Aorta (tissue), 5 donors: ENCODE data around the gene MSRB3. TPM values are rescaled to one million over a fixed set of nuclear protein-coding genes. Genes with fewer than 3 reads are reported as not detected.

Experiments used
- ATAC-seq: fragments of 200-7000 bp; cut with Tn5 transposase; one replicate; pipeline ENCODE4 v1.9.1; 2022; ENCODE audit warnings: moderate library complexity; ENCODE audit not compliant: low FRiP score
- DNase-seq, 2 donors: peaks; one replicate each; pipeline ENCODE4 v3.0.0-alpha.2; 2020
- H3K27ac ChIP-seq, 2 donors: one replicate each; pipeline ENCODE4 v1.5.1; 2013; ENCODE audit warnings: low read length in 2 of 2, mild to moderate bottlenecking in 2 of 2, moderate library complexity in 2 of 2, control low read depth in 1 of 2, inconsistent platforms in 1 of 2, low read depth in 1 of 2
- H3K27me3 ChIP-seq, 2 donors: one replicate each; pipeline ENCODE4 v1.6.1; 2013; ENCODE audit warnings: control low read depth in 1 of 2, low read length in 1 of 2, mild to moderate bottlenecking in 1 of 2, moderate library complexity in 1 of 2; ENCODE audit not compliant: insufficient read depth in 2 of 2, control insufficient read depth in 1 of 2
- H3K36me3 ChIP-seq, 2 donors: one replicate each; pipeline ENCODE4 v1.6.1; 2013; ENCODE audit warnings: control low read depth in 1 of 2, low read length in 1 of 2, mild to moderate bottlenecking in 1 of 2; ENCODE audit not compliant: insufficient read depth in 2 of 2, control insufficient read depth in 1 of 2
- H3K4me1 ChIP-seq, 2 donors: one replicate each; pipeline ENCODE4 v1.6.1; 2013; ENCODE audit warnings: low read length in 2 of 2, control low read depth in 1 of 2, mild to moderate bottlenecking in 1 of 2, moderate library complexity in 1 of 2; ENCODE audit not compliant: insufficient read depth in 2 of 2, control insufficient read depth in 1 of 2
- H3K4me3 ChIP-seq, 2 donors: one replicate each; pipeline ENCODE4 v1.5.1; 2013; ENCODE audit warnings: low read length in 2 of 2, control low read depth in 1 of 2, mild to moderate bottlenecking in 1 of 2
- H3K9me3 ChIP-seq: one replicate; pipeline ENCODE4 v1.6.1; 2013; ENCODE audit warnings: mild to moderate bottlenecking, low read length; ENCODE audit not compliant: control insufficient read depth
- WGBS, 2 donors: extraction: QIAGEN DNeasy Blood & Tissue Kit; methylation state at CpG; one replicate each; pipeline ENCODE4 v1.1.7; 2013; 5-methylcytosine and 5-hydroxymethylcytosine counted together
- intact Hi-C, 2 donors: fragments of 100-400 bp; cut with DNase I; formaldehyde crosslinking; loops; one replicate each; pipeline versions ENCODE4 v1.14.2 to v1.15.0; 2022
- polyA plus RNA-seq, 2 donors: library from polyadenylated mRNA; stranded (reverse); fragments of 200-250 nt; gene quantifications; one replicate each; pipeline ENCODE4 v1.2.3, GENCODE V29; 2013
- total RNA-seq, 2 donors: library from RNA; stranded (reverse); fragmentation: NEBNext Ultra II Directional; extraction: Animal tissue kit (Norgen Biotek cat#: 25700); gene quantifications; one replicate each; pipeline ENCODE4 v1.2.1, GENCODE V29; 2021
- donor health status: healthy with polysubstance abuse.
- donor health status: Bipolar disorder and iron deficiency.
- donor health status: DM: no; HTN: no; CAD: no.
- donor health status: DM: no; HTN: no; CAD: no.
- donor health status: DM: yes; HTN: yes; CAD: no.

MSRB3 gene
- total and polyA plus RNA-seq, 4 donors, result 119 to 298 (median 225) TPM

DNA sequence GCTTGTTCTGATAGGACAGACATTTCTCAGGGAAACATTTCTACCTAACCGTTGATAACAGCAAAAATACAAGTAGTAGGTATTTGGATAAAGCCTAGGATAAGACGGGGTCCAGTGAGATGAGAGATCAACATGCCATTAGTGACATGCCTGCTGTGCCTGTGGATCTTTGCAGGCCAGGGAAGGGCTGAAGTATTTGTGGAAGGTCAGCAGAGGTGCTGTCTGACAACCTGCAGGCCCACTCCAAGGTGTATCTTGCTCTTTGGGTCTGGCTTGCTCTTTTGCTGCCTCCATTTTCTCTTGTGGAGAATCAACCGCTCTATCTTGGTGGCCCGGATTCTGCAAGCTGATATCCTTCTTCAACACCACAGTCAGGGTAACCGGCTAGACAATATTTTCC is 46.7 kb downstream of the MSRB3 start:
- 83 to 84% methylated on average over 5 of the region's 5 CpGs for WGBS, 2 donors
- intact Hi-C loops, result no loop called here
- ATAC-seq (no peak), DNase-seq (no peak)
- no peaks in the 10 kb centered on the region for H3K9me3 ChIP-seq
- H3K4me3 ChIP-seq, result no peak overlapping the region
- H3K27me3 ChIP-seq, result no peaks in the 10 kb centered on the region
- H3K27ac ChIP-seq, result no peak overlapping the region
- peaks cover 6 to 7% of the 10 kb centered on the region in 2 donors for H3K4me1 ChIP-seq
- H3K36me3 ChIP-seq, result no peaks in the 10 kb centered on the region

DNA sequence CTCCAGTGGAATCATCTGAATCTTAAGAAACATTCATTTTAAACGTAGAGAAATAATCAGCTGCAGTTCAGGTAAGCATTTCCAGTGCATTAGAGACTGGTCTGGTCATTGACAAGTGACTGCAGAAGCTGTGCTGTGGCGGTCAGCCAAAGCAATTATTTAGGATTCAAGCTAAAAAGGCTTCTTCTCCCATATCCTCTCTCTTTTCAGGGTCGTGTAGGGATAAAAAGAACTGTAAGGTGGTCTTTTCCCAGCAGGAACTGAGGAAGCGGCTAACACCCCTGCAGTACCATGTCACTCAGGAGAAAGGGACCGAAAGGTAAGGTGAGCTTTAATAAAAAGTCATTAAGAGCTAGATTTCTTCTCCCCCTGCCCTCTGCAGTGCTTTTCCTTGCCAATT is 48.1 kb downstream of the MSRB3 start:
- Histone ChIP-seq H3K4me3 (no peak overlapping the region), H3K27me3 (no peaks in the 10 kb centered on the region), H3K27ac (peak overlapping the region in 1 of 2 donors; percentile 28), H3K36me3 (peaks cover 0 to 4% of the 10 kb centered on the region in 2 donors), H3K9me3 (no peaks in the 10 kb centered on the region), H3K4me1 (peaks cover 2 to 7% of the 10 kb centered on the region in 2 donors)
- ATAC-seq (no peak), DNase-seq (no peak)
- WGBS, 2 donors, result 64 to 72% methylated on average over 5 of the region's 5 CpGs
- intact Hi-C loops, result no loop called here

DNA sequence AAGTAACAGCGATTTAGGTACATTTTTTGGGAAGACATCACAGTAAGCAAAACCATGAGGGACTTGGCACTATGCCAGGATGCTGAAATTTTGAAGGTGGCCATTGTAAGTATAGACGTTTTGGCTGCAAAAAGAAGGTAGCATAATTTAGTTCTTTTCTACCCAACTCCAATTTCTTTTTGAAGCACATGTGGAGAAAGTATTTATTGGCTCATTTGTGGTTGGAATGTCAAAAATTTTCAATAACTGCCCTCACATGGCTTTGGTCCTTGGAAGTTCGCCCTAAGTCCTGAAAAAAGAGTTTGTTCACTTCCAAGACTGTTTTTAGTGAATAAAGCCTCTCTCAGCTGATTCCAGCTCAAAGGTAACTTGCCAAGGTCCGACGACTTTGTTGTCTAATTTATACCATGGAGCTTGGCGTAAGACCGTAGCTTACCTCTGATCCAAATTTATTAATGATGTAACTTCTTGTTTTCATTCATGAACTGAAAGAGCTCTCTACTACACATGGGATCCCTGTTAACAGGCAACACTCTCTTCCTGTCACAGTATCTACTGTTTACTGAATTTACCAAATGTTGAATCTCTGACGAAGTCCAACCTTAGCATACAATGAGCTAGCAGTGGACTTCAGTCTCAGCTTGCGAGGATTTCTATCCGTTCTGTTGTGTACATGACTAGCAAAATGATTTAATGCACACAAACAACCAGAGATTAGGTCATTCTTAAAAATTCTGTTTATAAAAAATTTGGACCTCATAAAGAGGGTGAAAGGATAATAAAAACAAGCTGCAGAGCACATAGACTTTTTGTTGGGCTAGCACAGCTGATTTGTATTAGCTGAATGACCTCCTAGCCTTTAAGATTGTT is 49.0 kb downstream of the MSRB3 start:
- ATAC-seq, result peak; percentile 68
- H3K27me3 ChIP-seq, result no peaks in the 10 kb centered on the region
- peaks cover 0 to 7% of the 10 kb centered on the region in 2 donors for H3K36me3 ChIP-seq
- intact Hi-C loops, result no loop called here
- peaks cover 2 to 7% of the 10 kb centered on the region in 2 donors for H3K4me1 ChIP-seq
- H3K9me3 ChIP-seq, result no peaks in the 10 kb centered on the region
- peak overlapping the region in 1 of 2 donors; percentile 41 for H3K4me3 ChIP-seq
- DNase-seq, result no peak
- WGBS, 2 donors, result 5 to 7% methylated on average over 10 of the region's 10 CpGs
- no peak overlapping the region for H3K27ac ChIP-seq

- Histone ChIP-seq H3K27me3 (no peaks in the 10 kb centered on the region), H3K4me3 (no peak overlapping the region), H3K4me1 (peaks cover 2 to 5% of the 10 kb centered on the region in 2 donors), H3K9me3 (no peaks in the 10 kb centered on the region), H3K27ac (no peak overlapping the region), H3K36me3 (peaks cover 0 to 7% of the 10 kb centered on the region in 2 donors)
- DNase-seq, result no peak
- intact Hi-C loops, result loop anchor here in 1 of 2 donors (10.0 kb wide), 1 partner anchor 125 kb away; no protein-coding TSS in a partner anchor
- 83 to 87% methylated on average over 3 of the region's 3 CpGs for WGBS, 2 donors
- no peak for ATAC-seq
These were observed 51.2 kb downstream of the MSRB3 start for GRCh38 chr12:65329721-65330120.

GRCh38 chr12:65330331-65330730 is 51.8 kb downstream of the MSRB3 start:
- Histone ChIP-seq H3K36me3 (peaks cover 0 to 7% of the 10 kb centered on the region in 2 donors), H3K4me3 (no peak overlapping the region), H3K9me3 (no peaks in the 10 kb centered on the region), H3K4me1 (peaks cover 2 to 5% of the 10 kb centered on the region in 2 donors), H3K27ac (no peak overlapping the region), H3K27me3 (no peaks in the 10 kb centered on the region)
- ATAC-seq (no peak), DNase-seq (no peak)
- WGBS, 2 donors, result 54 to 57% methylated on average over 3 of the region's 3 CpGs
- intact Hi-C loops, result loop anchor here in 1 of 2 donors (10.0 kb wide), 1 partner anchor 124 kb away; no protein-coding TSS in a partner anchor

GRCh38 chr12:65331456-65331855 is 53.0 kb downstream of the MSRB3 start:
- Histone ChIP-seq H3K4me3 (no peak overlapping the region), H3K4me1 (peaks cover 2 to 5% of the 10 kb centered on the region in 2 donors), H3K27me3 (no peaks in the 10 kb centered on the region), H3K9me3 (no peaks in the 10 kb centered on the region), H3K36me3 (peaks cover 0 to 7% of the 10 kb centered on the region in 2 donors), H3K27ac (no peak overlapping the region)
- ATAC-seq, result no peak
- DNase-seq, result peak in 1 of 2 donors; percentile 62
- whole genome bisulfite sequencing, 2 donors, result 96 to 97% methylated on average over 8 of the region's 8 CpGs
- intact Hi-C loops, result loop anchor here in 1 of 2 donors (10.0 kb wide), 1 partner anchor 123 kb away; no protein-coding TSS in a partner anchor

DNA sequence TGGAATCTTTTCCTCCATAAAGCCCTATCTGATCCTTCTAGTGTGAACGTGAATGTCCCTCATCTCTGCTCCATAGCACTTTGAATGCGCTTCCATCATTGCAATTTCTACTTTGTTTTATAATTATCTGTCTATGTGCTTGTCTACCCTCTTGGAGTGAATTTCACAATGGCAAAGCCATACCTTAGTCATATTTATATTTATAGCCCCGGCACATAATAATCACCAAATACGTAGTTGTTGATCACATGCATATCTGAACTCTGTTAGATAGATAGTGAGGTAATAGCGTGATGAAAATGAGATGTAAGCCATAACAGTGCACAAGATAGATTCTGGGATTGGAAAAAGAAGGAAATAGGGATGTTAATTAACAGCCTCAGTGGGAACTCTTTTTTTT is 55.2 kb downstream of the MSRB3 start:
- DNase-seq, result no peak
- ATAC-seq, result no peak
- no peak overlapping the region for H3K27ac ChIP-seq
- intact Hi-C loops, result loop anchor here in 1 of 2 donors (10.0 kb wide), 1 partner anchor 121 kb away; no protein-coding TSS in a partner anchor
- peaks cover 0 to 7% of the 10 kb centered on the region in 2 donors for H3K36me3 ChIP-seq
- no peaks in the 10 kb centered on the region for H3K9me3 ChIP-seq
- no peaks in the 10 kb centered on the region for H3K4me1 ChIP-seq
- WGBS, 2 donors, result 95 to 96% methylated on average over 5 of the region's 5 CpGs
- H3K4me3 ChIP-seq, result no peak overlapping the region
- H3K27me3 ChIP-seq, result no peaks in the 10 kb centered on the region

- no peaks in the 10 kb centered on the region for H3K27me3 ChIP-seq
- intact Hi-C loops, result loop anchor here in 1 of 2 donors (10.0 kb wide), 1 partner anchor 120 kb away; no protein-coding TSS in a partner anchor
- H3K4me3 ChIP-seq, result no peak overlapping the region
- H3K9me3 ChIP-seq, result no peaks in the 10 kb centered on the region
- no peak for ATAC-seq
- no peak overlapping the region for H3K27ac ChIP-seq
- peaks cover 5 to 7% of the 10 kb centered on the region in 2 donors for H3K36me3 ChIP-seq
- no peaks in the 10 kb centered on the region for H3K4me1 ChIP-seq
- DNase-seq, result no peak
These were observed 56.0 kb downstream of the MSRB3 start for GRCh38 chr12:65334521-65334920.
